Measurements from ENCODE around the gene OR2H2. TPM values are rescaled to one million over a fixed set of nuclear protein-coding genes. Genes with fewer than 3 reads are reported as not detected.

The OR2H2 gene
- total and polyA plus RNA-seq, 8 donors = 0.10 to 0.30 (median 0.14) TPM; not detected in 2

DNA sequence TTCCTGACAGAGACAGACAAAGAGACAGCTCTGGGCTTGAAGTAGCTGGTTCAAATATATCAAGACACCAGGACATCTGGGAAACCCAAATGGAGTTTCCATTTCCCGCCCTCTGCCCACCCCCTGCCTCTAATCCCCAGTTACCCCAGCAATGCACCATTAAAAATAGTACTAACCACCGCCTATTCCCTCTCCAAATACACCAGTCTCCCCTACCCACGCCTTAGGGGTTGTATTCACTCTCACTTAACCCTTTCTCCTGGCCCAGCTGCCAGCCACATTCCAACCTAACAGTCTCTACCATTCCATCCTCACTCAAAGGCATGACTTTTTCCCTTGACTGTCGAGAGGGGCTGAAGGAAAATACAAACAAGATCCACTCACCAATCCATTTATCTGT is 25.6 kb downstream of the OR2H2 start:
- no peaks in the 10 kb centered on the region for H3K4me1 ChIP-seq
- no peaks in the 10 kb centered on the region for H3K27me3 ChIP-seq
- intact Hi-C loops (cut with DNase I) = no loop called here
- no peak overlapping the region for H3K4me3 ChIP-seq
- H3K27ac ChIP-seq = no peak overlapping the region
- TF ChIP-seq, protein P1, sequence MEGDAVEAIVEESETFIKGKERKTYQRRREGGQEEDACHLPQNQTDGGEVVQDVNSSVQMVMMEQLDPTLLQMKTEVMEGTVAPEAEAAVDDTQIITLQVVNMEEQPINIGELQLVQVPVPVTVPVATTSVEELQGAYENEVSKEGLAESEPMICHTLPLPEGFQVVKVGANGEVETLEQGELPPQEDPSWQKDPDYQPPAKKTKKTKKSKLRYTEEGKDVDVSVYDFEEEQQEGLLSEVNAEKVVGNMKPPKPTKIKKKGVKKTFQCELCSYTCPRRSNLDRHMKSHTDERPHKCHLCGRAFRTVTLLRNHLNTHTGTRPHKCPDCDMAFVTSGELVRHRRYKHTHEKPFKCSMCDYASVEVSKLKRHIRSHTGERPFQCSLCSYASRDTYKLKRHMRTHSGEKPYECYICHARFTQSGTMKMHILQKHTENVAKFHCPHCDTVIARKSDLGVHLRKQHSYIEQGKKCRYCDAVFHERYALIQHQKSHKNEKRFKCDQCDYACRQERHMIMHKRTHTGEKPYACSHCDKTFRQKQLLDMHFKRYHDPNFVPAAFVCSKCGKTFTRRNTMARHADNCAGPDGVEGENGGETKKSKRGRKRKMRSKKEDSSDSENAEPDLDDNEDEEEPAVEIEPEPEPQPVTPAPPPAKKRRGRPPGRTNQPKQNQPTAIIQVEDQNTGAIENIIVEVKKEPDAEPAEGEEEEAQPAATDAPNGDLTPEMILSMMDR (IDR thresholded peaks at IDR 0.05) = no peak
- DNase-seq (no peak), ATAC-seq (no peak)
- H3K9me3 ChIP-seq = no peaks in the 10 kb centered on the region
- H3K36me3 ChIP-seq = peaks cover 0 to 99% of the 10 kb centered on the region in 2 donors

DNA sequence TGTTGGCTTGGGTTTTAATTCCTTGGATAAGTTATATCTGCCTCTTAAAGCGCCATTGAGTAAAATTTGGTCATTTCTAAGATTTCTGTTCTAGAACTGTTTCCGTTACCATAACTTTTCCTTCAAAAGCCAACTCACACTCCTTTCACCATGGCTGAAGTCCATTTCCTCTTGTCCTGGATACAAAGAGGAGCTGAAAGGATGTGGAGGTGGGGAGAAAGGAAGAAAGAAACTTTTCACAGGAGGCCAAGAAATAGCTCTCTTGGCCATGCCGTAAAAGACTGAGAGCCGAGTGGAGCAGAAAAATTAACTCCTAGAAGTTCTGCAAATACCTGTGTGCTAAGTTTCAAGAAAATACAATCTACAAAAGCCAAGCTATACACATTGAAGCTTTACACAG is 26.5 kb downstream of the OR2H2 start:
- Histone ChIP-seq H3K36me3 (peaks cover 0 to 99% of the 10 kb centered on the region in 2 donors), H3K4me1 (no peaks in the 10 kb centered on the region), H3K27ac (no peak overlapping the region), H3K27me3 (no peaks in the 10 kb centered on the region), H3K4me3 (no peak overlapping the region), H3K9me3 (no peaks in the 10 kb centered on the region)
- ATAC-seq = no peak
- TF ChIP-seq, protein P1 (IDR thresholded peaks at IDR 0.05) = no peak
- DNase-seq = no peak
- intact Hi-C loops (cut with DNase I) = no loop called here

DNA sequence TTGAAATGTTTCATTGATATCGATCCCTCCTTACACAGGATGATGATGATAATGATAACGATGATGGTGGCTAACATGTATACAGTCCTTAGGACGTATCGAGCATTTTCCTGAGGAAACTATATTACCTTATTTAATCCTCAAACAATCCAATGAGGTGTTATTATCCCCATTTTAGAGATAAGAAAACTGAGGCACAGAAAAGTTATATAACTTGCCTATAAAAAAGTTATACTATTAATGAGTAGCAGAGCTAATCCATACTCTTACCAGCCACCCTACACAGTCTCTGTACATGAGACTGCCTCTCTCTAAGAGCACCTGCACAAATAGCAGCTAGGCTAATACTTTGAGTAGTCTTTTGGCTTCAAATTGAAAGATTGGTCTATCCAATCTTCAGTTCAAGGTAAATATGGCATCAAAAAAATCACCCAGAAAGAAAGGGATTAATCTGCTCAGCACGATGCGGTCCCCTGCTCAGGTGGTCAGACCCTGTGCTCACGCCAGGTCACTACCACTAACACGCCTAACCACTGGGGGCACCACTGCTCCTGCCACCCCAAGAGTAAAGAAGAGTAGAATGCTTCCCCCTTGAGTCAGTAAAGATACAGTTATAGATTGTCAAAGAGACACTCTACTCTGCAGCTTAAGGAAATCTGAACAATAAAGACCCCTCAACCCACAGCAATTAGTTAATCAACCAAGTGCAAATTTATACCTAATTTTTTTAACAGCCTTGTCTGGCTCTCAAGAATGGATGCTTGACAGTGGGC is 33.0 kb downstream of the OR2H2 start:
- Histone ChIP-seq H3K27me3 (no peaks in the 10 kb centered on the region), H3K9me3 (no peaks in the 10 kb centered on the region), H3K36me3 (peaks cover 0 to 63% of the 10 kb centered on the region in 2 donors), H3K27ac (no peak overlapping the region), H3K4me1 (no peaks in the 10 kb centered on the region), H3K4me3 (no peak overlapping the region)
- intact Hi-C loops (cut with DNase I) = no loop called here
- DNase-seq (no peak), ATAC-seq (no peak)
- TF ChIP-seq, protein P1 (IDR thresholded peaks at IDR 0.05) = no peak

DNA sequence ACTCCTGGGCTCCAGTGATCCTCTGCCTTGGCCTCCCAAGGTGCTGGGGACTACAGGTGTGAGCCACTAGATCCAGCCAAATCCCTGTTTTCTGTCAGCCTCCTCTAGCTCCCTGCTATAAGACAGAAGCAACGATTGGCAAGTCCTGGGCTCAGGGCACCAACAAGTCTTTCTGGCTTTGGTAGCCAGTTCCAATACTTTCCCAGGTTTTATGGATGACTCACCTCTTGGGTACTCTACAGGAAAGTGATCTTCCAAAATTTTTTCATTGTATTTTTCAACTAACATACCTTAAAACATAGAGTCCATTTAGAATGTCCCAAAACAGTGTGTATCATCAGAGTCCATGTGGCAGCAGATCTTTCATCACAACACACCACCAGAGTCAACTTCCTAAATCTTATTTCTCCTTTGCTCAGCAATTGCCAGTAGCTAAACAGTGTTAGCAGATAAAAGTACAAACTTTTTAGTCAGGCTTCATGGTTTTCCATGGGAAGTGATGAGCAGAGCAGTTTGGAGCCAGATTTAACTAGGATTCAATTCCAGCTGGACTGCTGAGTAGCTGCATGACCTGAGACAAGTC is 34.7 kb downstream of the OR2H2 start:
- Histone ChIP-seq H3K36me3 (peaks cover 0 to 47% of the 10 kb centered on the region in 2 donors), H3K9me3 (no peaks in the 10 kb centered on the region), H3K4me1 (peaks cover 0 to 9% of the 10 kb centered on the region in 2 donors), H3K27ac (peak overlapping the region in 1 of 2 donors; percentile 37), H3K27me3 (no peaks in the 10 kb centered on the region), H3K4me3 (no peak overlapping the region)
- intact Hi-C loops (cut with DNase I) = no loop called here
- DNase-seq (no peak), ATAC-seq (peak; percentile 25)
- TF ChIP-seq, protein P1 (IDR thresholded peaks at IDR 0.05) = no peak

DNA sequence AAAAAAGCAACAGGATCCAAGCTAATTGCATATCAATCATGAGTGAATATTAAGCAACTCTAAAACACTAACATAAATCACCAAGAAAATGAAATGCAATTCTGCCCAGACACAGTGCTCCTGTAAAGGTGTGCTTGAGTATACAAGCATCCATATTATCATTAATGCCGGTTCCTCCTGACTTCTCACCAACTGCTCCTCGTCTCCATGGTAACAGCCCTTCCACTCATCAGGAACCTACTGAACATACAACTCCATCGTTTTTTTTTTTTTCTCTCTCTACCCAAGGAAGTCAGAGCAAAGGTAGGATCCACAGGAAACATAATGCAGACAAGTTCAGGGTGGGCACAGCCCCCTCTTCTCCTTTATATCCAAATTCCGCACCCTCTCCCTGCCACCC is 35.7 kb downstream of the OR2H2 start:
- no peak overlapping the region for H3K4me3 ChIP-seq
- H3K4me1 ChIP-seq = peaks cover 0 to 10% of the 10 kb centered on the region in 2 donors
- no peaks in the 10 kb centered on the region for H3K27me3 ChIP-seq
- DNase-seq (no peak), ATAC-seq (no peak)
- intact Hi-C loops (cut with DNase I) = no loop called here
- no peak overlapping the region for H3K27ac ChIP-seq
- H3K9me3 ChIP-seq = no peaks in the 10 kb centered on the region
- TF ChIP-seq, protein P1 (IDR thresholded peaks at IDR 0.05) = no peak
- peaks cover 0 to 37% of the 10 kb centered on the region in 2 donors for H3K36me3 ChIP-seq
